HG03139 (cell line): Measurements from ENCODE around the gene LDLRAD4.
A peak's percentile ranks its signal among the peaks of the same experiment; 100 is the strongest.

Experiments used
- ATAC-seq: cut with Tn5 transposase; IDR thresholded peaks from one replicate; pipeline ENCODE4 v1.9.1; 2021; ENCODE audit not compliant: unreplicated experiment

Gene LDLRAD4

GRCh38 chr18:13454363-13455150 lies 236.0 kb downstream of the LDLRAD4 start:
- ATAC-seq: no peak

GRCh38 chr18:13455471-13455870 lies 236.9 kb downstream of the LDLRAD4 start:
- no peak for ATAC-seq

GRCh38 chr18:13455960-13456481 lies 237.5 kb downstream of the LDLRAD4 start:
- ATAC-seq: no peak

GRCh38 chr18:13456736-13457271 lies 238.2 kb downstream of the LDLRAD4 start:
- no peak for ATAC-seq

- no peak for ATAC-seq
Measured at GRCh38 chr18:13457327-13457726, 238.8 kb downstream of the LDLRAD4 start.

GRCh38 chr18:13460946-13461345 lies 242.4 kb downstream of the LDLRAD4 start:
- ATAC-seq: no peak

GRCh38 chr18:13461469-13461868 lies 242.9 kb downstream of the LDLRAD4 start:
- ATAC-seq: no peak

GRCh38 chr18:13461936-13462335 lies 243.4 kb downstream of the LDLRAD4 start:
- ATAC-seq: no peak

GRCh38 chr18:13462686-13463085 lies 244.1 kb downstream of the LDLRAD4 start:
- ATAC-seq: no peak

- ATAC-seq: no peak
Measured at GRCh38 chr18:13463526-13464210, 245.1 kb downstream of the LDLRAD4 start.

GRCh38 chr18:13464432-13465123 lies 246.0 kb downstream of the LDLRAD4 start:
- ATAC-seq: peak; percentile 90

GRCh38 chr18:13465124-13465446 lies 246.5 kb downstream of the LDLRAD4 start:
- no peak for ATAC-seq

GRCh38 chr18:13465476-13465875 lies 246.9 kb downstream of the LDLRAD4 start:
- ATAC-seq: no peak

- ATAC-seq: no peak
Measured at GRCh38 chr18:13470516-13471197, 252.1 kb downstream of the LDLRAD4 start.

- ATAC-seq: no peak
Measured at GRCh38 chr18:13471198-13471845, 252.8 kb downstream of the LDLRAD4 start.

- no peak for ATAC-seq
Measured at GRCh38 chr18:13471971-13472628, 253.5 kb downstream of the LDLRAD4 start.

- no peak for ATAC-seq
Measured at GRCh38 chr18:13473751-13474150, 255.2 kb downstream of the LDLRAD4 start.

- no peak for ATAC-seq
Measured at GRCh38 chr18:13474336-13474735, 255.8 kb downstream of the LDLRAD4 start.

- no peak for ATAC-seq
Measured at GRCh38 chr18:13474907-13475545, 256.5 kb downstream of the LDLRAD4 start.
